Measurements from ENCODE around the gene LMLN. TPM values are rescaled to one million over a fixed set of nuclear protein-coding genes. Genes with fewer than 3 reads are reported as not detected.

The LMLN gene
- total and polyA plus RNA-seq, 8 donors: 0.15 to 13.8 (median 2.0) TPM

DNA sequence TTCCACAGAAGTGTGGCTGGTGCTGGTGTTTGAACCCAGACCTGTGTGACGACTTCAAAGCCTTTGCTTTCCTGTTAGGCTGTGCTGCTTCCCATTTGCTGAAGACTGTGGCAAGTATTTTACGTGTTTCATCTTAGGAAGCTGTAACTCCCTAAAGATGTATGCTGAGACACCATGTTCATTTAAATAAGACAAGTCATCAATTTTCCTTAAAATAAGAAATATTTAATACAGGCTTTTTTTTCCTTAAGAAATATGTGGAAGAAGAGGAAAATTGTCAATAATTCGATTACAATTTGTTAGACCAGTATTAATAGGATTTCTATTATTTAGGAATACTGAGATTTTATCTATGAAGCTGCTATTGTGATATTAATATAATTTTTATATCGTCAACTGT, 58.4 kb downstream of the LMLN start:
- no peaks in the 10 kb centered on the region for H3K4me1 ChIP-seq
- no peak overlapping the region for H3K27ac ChIP-seq
- peaks cover 0 to 39% (median 33%) of the 10 kb centered on the region in 4 donors for H3K36me3 ChIP-seq
- WGBS, 5 donors: 83 to 94% (median 93%) methylated on average over 4 of the region's 4 CpGs
- no peak for DNase-seq
- no peak overlapping the region for H3K4me3 ChIP-seq
- intact Hi-C loops (cut with DNase I; ENCODE audit: low total_unique reads): no loop called here
- H3K27me3 ChIP-seq: no peaks in the 10 kb centered on the region
- TF ChIP-seq, protein P1, sequence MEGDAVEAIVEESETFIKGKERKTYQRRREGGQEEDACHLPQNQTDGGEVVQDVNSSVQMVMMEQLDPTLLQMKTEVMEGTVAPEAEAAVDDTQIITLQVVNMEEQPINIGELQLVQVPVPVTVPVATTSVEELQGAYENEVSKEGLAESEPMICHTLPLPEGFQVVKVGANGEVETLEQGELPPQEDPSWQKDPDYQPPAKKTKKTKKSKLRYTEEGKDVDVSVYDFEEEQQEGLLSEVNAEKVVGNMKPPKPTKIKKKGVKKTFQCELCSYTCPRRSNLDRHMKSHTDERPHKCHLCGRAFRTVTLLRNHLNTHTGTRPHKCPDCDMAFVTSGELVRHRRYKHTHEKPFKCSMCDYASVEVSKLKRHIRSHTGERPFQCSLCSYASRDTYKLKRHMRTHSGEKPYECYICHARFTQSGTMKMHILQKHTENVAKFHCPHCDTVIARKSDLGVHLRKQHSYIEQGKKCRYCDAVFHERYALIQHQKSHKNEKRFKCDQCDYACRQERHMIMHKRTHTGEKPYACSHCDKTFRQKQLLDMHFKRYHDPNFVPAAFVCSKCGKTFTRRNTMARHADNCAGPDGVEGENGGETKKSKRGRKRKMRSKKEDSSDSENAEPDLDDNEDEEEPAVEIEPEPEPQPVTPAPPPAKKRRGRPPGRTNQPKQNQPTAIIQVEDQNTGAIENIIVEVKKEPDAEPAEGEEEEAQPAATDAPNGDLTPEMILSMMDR (IDR thresholded peaks at IDR 0.05): no peak
- TF ChIP-seq EP300 (IDR thresholded peaks at IDR 0.05) (no peak), POLR2A (IDR thresholded peaks at IDR 0.05) (no peak), POLR2AphosphoS5 (IDR thresholded peaks at IDR 0.05) (no peak)
- H3K9me3 ChIP-seq: no peaks in the 10 kb centered on the region

- intact Hi-C loops (cut with DNase I; ENCODE audit: low total_unique reads): no loop called here
- Histone ChIP-seq H3K9me3 (no peaks in the 10 kb centered on the region), H3K4me3 (no peak overlapping the region), H3K4me1 (no peaks in the 10 kb centered on the region), H3K27me3 (no peaks in the 10 kb centered on the region), H3K36me3 (peaks cover 0 to 42% (median 33%) of the 10 kb centered on the region in 4 donors), H3K27ac (no peak overlapping the region)
- WGBS, 5 donors: 89 to 94% (median 93%) methylated on average over 2 of the region's 2 CpGs
- no peak for TF ChIP-seq EP300 (IDR thresholded peaks at IDR 0.05)
- TF ChIP-seq POLR2A (IDR thresholded peaks at IDR 0.05): no peak
- TF ChIP-seq POLR2AphosphoS5 (IDR thresholded peaks at IDR 0.05): no peak
- TF ChIP-seq, protein P1 (IDR thresholded peaks at IDR 0.05): no peak
- no peak for DNase-seq
Observed at GRCh38 chr3:198019115-198019514, 59.1 kb downstream of the LMLN start.

DNA sequence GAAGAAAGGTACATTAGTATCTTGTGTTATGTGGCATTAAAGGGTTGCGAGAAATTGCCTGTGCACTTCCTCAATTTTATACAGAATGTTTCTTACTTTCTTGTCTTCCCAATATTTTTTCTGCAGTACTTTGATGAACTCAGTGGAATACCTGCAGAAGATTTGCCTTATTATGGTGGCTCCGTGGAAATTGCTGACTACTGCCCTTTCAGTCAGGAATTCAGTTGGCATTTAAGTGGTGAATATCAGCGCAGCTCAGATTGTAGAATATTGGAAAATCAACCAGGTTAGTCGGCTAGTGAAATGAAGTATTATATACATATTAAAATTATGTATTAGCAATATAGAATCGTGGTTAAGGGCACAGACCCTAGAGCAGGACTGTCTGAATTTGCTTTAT, 61.3 kb downstream of the LMLN start:
- TF ChIP-seq POLR2A (IDR thresholded peaks at IDR 0.05) (no peak), EP300 (IDR thresholded peaks at IDR 0.05) (no peak), POLR2AphosphoS5 (IDR thresholded peaks at IDR 0.05) (no peak)
- TF ChIP-seq, protein P1 (IDR thresholded peaks at IDR 0.05): no peak
- intact Hi-C loops (cut with DNase I; ENCODE audit: low total_unique reads): no loop called here
- Histone ChIP-seq H3K27me3 (no peaks in the 10 kb centered on the region), H3K9me3 (no peaks in the 10 kb centered on the region), H3K4me1 (no peaks in the 10 kb centered on the region), H3K4me3 (no peak overlapping the region), H3K27ac (no peak overlapping the region), H3K36me3 (peaks cover 0 to 57% (median 44%) of the 10 kb centered on the region in 4 donors)
- WGBS, 5 donors: 91 to 97% (median 96%) methylated on average over 5 of the region's 5 CpGs
- DNase-seq: no peak

GRCh38 chr3:198022604-198023003, 62.6 kb downstream of the LMLN start:
- intact Hi-C loops (cut with DNase I; ENCODE audit: low total_unique reads): no loop called here
- 94 to 99% (median 96%) methylated on average over 3 of the region's 3 CpGs for WGBS, 5 donors
- no peak for TF ChIP-seq POLR2A (IDR thresholded peaks at IDR 0.05)
- TF ChIP-seq, protein P1 (IDR thresholded peaks at IDR 0.05): no peak
- no peak for TF ChIP-seq POLR2AphosphoS5 (IDR thresholded peaks at IDR 0.05)
- TF ChIP-seq EP300 (IDR thresholded peaks at IDR 0.05): no peak

More at GRCh38 chr3:198022604-198023003, 62.6 kb downstream of the LMLN start:
- H3K4me1 ChIP-seq: no peaks in the 10 kb centered on the region
- H3K36me3 ChIP-seq: peaks cover 0 to 70% (median 46%) of the 10 kb centered on the region in 4 donors
- DNase-seq: no peak
- no peaks in the 10 kb centered on the region for H3K27me3 ChIP-seq
- H3K4me3 ChIP-seq: no peak overlapping the region
- H3K9me3 ChIP-seq: no peaks in the 10 kb centered on the region
- no peak overlapping the region for H3K27ac ChIP-seq
